Measurements from ENCODE around the gene ARL6IP6.
"Not testable (repeated sequence)": the region's sequence is repeated elsewhere in the genome, so short reads cannot be mapped to it uniquely, and the experiment has no call there.

DNA sequence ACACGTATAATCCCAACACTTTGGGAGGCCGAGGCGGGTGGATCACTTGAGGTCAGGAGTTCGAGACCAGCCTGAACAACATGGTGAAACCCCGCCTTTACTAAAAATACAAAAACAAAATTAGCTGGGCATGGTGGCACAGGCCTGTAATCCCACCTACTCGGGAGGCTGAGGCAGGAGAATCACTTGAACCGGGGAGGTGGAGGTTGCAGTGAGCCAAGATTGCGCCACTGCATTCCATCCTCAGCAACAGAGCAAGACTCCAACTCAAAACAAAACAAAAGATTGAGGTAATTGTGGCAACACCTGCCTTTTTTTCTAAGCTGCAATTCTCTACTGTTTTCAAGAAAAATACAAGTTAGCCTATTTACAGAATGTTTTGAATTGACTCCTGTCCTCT is 4.2 kb downstream of the ARL6IP6 start:
- not testable (repeated sequence) for TF ChIP-seq POLR2A, EP300 (IDR thresholded peaks at IDR 0.05)
